CD14-positive monocyte (primary cell): ENCODE data around the gene SUN5. TPM values are rescaled to one million over a fixed set of nuclear protein-coding genes. Genes with fewer than 3 reads are reported as not detected.

ENCODE experiments used
- DNase-seq, 3 donors: peaks; one replicate each; pipeline ENCODE4 v3.0.0-alpha.2; 2011 to 2022
- H2AFZ ChIP-seq: 2 replicates; pipeline ENCODE4 v1.6.0; 2012; ENCODE audit warnings: mild to moderate bottlenecking, low read depth, low read length, inconsistent platforms; ENCODE audit not compliant: insufficient read depth, poor library complexity, severe bottlenecking
- H3K27ac ChIP-seq, 2 donors: 1 replicate in 1 of 2; 2 replicates in 1 of 2; pipeline ENCODE4 v1.5.1; 2012 to 2013; ENCODE audit warnings: low read length in 2 of 2, control low read depth in 1 of 2, inconsistent platforms in 1 of 2, low read depth in 1 of 2, mild to moderate bottlenecking in 1 of 2
- H3K27me3 ChIP-seq, 2 donors: one replicate each; pipeline versions ENCODE4 v1.6.0 to v1.6.1; 2011 to 2013; ENCODE audit warnings: low read length in 2 of 2; ENCODE audit not compliant: control insufficient read depth in 2 of 2, insufficient read depth in 2 of 2
- H3K36me3 ChIP-seq, 2 donors: replicated peaks in 1 of 2; 1 replicate in 1 of 2; 2 replicates in 1 of 2; pipeline versions ENCODE4 v1.5.1 to v1.6.1; 2012 to 2013; ENCODE audit warnings: low read length in 2 of 2, control low read depth in 1 of 2, inconsistent platforms in 1 of 2, mild to moderate bottlenecking in 1 of 2; ENCODE audit not compliant: insufficient read depth in 2 of 2, control insufficient read depth in 1 of 2
- H3K4me1 ChIP-seq, 2 donors: 1 replicate in 1 of 2; 2 replicates in 1 of 2; pipeline versions ENCODE4 v1.5.1 to v1.6.1; 2012 to 2013; ENCODE audit warnings: low read length in 2 of 2, control low read depth in 1 of 2, inconsistent platforms in 1 of 2, mild to moderate bottlenecking in 1 of 2, moderate library complexity in 1 of 2; ENCODE audit not compliant: insufficient read depth in 2 of 2, control insufficient read depth in 1 of 2
- H3K4me2 ChIP-seq: replicated peaks from 2 replicates; pipeline ENCODE3; 2012; ENCODE audit warnings: low read length, moderate library complexity, mild to moderate bottlenecking; ENCODE audit not compliant: poor library complexity, severe bottlenecking; ENCODE audit errors: extremely low read depth
- H3K4me3 ChIP-seq, 3 experiments: fragments of 200-600 bp in 1 of 3; sonication (generic) in 1 of 3; replicated peaks in 1 of 3; 1 replicate in 2 of 3; 2 replicates in 1 of 3; pipeline ENCODE4 v1.5.1; 2011 to 2013; ENCODE audit warnings: low read length in 3 of 3, mild to moderate bottlenecking in 3 of 3, control low read depth in 2 of 3, low read depth in 2 of 3, inconsistent platforms in 1 of 3, moderate library complexity in 1 of 3
- H3K79me2 ChIP-seq: 2 replicates; pipeline ENCODE4 v1.6.0; 2012; ENCODE audit warnings: mild to moderate bottlenecking, control low read depth, inconsistent platforms, low read length, moderate library complexity; ENCODE audit not compliant: insufficient read depth
- H3K9ac ChIP-seq: 2 replicates; pipeline ENCODE4 v1.6.0; 2017; ENCODE audit warnings: low read length, mild to moderate bottlenecking; ENCODE audit not compliant: insufficient read depth, poor library complexity, severe bottlenecking
- H3K9me3 ChIP-seq, 2 donors: replicated peaks in 1 of 2; 1 replicate in 1 of 2; 2 replicates in 1 of 2; pipeline versions ENCODE4 v1.5.1 to v1.6.1; 2012 to 2013; ENCODE audit warnings: low read length in 2 of 2, control low read depth in 1 of 2; ENCODE audit not compliant: control insufficient read depth in 1 of 2, insufficient read depth in 1 of 2
- H4K20me1 ChIP-seq: 2 replicates; pipeline ENCODE4 v1.6.0; 2012; ENCODE audit warnings: mild to moderate bottlenecking, low read length, control low read depth, moderate library complexity; ENCODE audit not compliant: insufficient read depth
- H3K27ac Mint-ChIP-seq, 7 donors: one replicate each; pipeline ENCODE4 v1.8.0; 2020; ENCODE audit warnings: mild to moderate bottlenecking in 7 of 7, mixed read lengths in 7 of 7, moderate library complexity in 6 of 7, inconsistent platforms in 2 of 7
- H3K27me3 Mint-ChIP-seq, 3 donors: one replicate each; pipeline ENCODE4 v1.8.0; 2021 to 2022; ENCODE audit warnings: low read depth in 3 of 3, mild to moderate bottlenecking in 3 of 3, mixed read lengths in 3 of 3, moderate library complexity in 3 of 3, inconsistent platforms in 1 of 3
- H3K36me3 Mint-ChIP-seq, 2 donors: one replicate each; pipeline ENCODE4 v1.8.0; 2020; ENCODE audit warnings: mixed read lengths in 2 of 2, inconsistent platforms in 1 of 2, mild to moderate bottlenecking in 1 of 2
- H3K4me1 Mint-ChIP-seq: one replicate; pipeline ENCODE4 v1.8.0; 2020; ENCODE audit warnings: mild to moderate bottlenecking, mixed read lengths
- H3K4me3 Mint-ChIP-seq, 2 donors: one replicate each; pipeline ENCODE4 v1.8.0; 2020; ENCODE audit warnings: mild to moderate bottlenecking in 2 of 2, mixed read lengths in 2 of 2, moderate library complexity in 1 of 2
- H3K9me3 Mint-ChIP-seq, 7 donors: one replicate each; pipeline ENCODE4 v1.8.0; 2020 to 2022; ENCODE audit warnings: mixed read lengths in 7 of 7, mild to moderate bottlenecking in 6 of 7, moderate library complexity in 6 of 7, inconsistent platforms in 2 of 7
- WGBS: methylation state at CpG from one replicate; pipeline ENCODE4 v1.1.5; 2013; ENCODE audit warnings: missing lambda C conversion rate; ENCODE audit not compliant: insufficient coverage; 5-methylcytosine and 5-hydroxymethylcytosine counted together
- intact Hi-C, 2 donors: fragments of 100-400 bp; cut with micrococcal nuclease; formaldehyde crosslinking; loops; one replicate each; pipeline versions ENCODE4 v1.15.0 to v1.15.1; 2023
- polyA plus RNA-seq, 3 donors: library from polyadenylated mRNA; depleted of rRNA in 1 of 3; unstranded in 2 of 3; stranded (reverse) in 1 of 3; fragments of 300-500 nt in 2 of 3; fragments of >200 nt in 1 of 3; fragmentation: Illumina TruSeq in 2 of 3; gene quantifications; 1 replicate in 2 of 3; 2 replicates in 1 of 3; pipeline ENCODE4 v1.2.3, GENCODE V29; 2012 to 2021
- TF ChIP-seq, protein P1 (sequence below): fragments of 200-600 bp; IDR thresholded peaks from one replicate; pipeline ENCODE4 v1.8.0; 2022; ENCODE audit warnings: antibody characterized with exemption, mild to moderate bottlenecking

The SUN5 gene
- polyA plus RNA-seq, 3 donors: not detected

DNA sequence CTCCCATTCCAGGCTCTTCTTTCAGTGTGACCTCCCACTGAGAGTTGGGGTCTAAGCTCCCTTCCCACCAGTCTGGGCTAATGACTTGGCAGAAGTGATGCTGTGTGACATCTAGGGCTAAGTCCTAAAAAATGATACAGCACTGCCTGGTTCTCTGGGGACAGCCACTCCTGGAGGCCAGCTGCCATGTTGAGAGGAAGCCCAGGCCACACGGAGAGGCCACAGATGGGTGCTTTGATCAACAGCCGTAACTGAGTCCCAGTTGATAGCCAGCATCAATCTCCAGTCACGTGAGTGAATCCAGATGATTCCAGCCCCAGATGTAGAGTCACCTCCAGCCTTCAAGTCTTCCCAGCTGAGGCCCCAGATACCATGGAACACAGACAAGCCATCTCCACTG lies 13.8 kb downstream of the SUN5 start:
- intact Hi-C loops: no loop called here
- Histone ChIP-seq H3K4me3 (no peak overlapping the region), H4K20me1 (no peaks in the 10 kb centered on the region), H2AFZ (no peak overlapping the region), H3K4me1 (no peaks in the 10 kb centered on the region), H3K27me3 (no peaks in the 10 kb centered on the region), H3K9me3 (peaks cover 0 to under 1% of the 10 kb centered on the region in 2 donors), H3K4me2 (no peak overlapping the region), H3K36me3 (no peaks in the 10 kb centered on the region), H3K9ac (no peak overlapping the region), H3K79me2 (no peaks in the 10 kb centered on the region), H3K27ac (no peak overlapping the region)
- Mint-ChIP-seq H3K4me1 (no peaks in the 10 kb centered on the region), H3K27ac (no peak overlapping the region), H3K9me3 (peaks cover 0 to 8% (median 0%) of the 10 kb centered on the region in 7 donors), H3K36me3 (no peaks in the 10 kb centered on the region), H3K4me3 (no peak overlapping the region), H3K27me3 (peaks cover 0 to 1% (median 0%) of the 10 kb centered on the region in 3 donors)
- TF ChIP-seq, protein P1, sequence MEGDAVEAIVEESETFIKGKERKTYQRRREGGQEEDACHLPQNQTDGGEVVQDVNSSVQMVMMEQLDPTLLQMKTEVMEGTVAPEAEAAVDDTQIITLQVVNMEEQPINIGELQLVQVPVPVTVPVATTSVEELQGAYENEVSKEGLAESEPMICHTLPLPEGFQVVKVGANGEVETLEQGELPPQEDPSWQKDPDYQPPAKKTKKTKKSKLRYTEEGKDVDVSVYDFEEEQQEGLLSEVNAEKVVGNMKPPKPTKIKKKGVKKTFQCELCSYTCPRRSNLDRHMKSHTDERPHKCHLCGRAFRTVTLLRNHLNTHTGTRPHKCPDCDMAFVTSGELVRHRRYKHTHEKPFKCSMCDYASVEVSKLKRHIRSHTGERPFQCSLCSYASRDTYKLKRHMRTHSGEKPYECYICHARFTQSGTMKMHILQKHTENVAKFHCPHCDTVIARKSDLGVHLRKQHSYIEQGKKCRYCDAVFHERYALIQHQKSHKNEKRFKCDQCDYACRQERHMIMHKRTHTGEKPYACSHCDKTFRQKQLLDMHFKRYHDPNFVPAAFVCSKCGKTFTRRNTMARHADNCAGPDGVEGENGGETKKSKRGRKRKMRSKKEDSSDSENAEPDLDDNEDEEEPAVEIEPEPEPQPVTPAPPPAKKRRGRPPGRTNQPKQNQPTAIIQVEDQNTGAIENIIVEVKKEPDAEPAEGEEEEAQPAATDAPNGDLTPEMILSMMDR: no peak
- WGBS: 89% methylated on average over 3 of the region's 3 CpGs
- no peak for DNase-seq

DNA sequence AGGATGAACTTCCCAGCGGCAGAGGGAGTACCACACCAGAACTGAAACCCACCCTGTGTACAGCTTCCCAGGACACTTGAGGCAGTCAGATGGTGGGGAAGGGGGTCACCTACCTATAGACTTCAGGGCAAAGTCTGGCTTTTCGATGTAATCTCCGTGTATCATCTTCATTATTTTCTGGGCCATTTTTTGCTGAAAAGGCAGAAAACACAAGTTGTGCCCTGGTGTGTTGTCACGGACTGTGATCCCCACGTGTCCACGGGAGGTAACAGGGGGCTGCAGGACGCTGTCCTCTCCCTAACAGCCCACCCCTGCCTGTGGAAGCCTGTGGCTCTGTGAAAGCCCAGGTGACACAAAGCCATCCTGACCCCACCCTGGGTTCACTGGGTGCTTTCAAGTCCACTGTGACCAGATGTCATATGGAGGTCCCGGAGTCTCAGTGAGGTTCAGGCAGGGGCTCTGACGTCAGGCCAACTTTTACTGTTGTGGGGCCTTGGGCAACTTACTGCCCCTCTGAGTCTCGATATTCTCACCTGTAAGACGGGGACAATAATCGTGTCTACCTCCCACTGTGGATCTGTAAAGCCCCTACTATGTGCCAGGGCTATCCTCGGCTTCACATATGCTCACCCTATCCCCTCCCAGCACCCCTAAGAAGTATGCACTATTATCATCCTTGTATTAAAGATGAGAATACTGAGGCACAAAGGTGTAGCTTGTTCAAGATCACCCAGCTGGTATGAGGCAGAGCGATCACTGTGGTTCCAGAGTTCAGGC lies 14.5 kb downstream of the SUN5 start:
- Mint-ChIP-seq H3K27me3 (peaks cover 0 to 1% (median 0%) of the 10 kb centered on the region in 3 donors), H3K4me1 (no peaks in the 10 kb centered on the region), H3K9me3 (peaks cover 0 to 2% (median 0%) of the 10 kb centered on the region in 7 donors), H3K4me3 (no peak overlapping the region), H3K36me3 (no peaks in the 10 kb centered on the region), H3K27ac (no peak overlapping the region)
- TF ChIP-seq, protein P1: no peak
- no peaks in the 10 kb centered on the region for H3K27me3 ChIP-seq
- H3K9me3 ChIP-seq: no peaks in the 10 kb centered on the region
- H3K4me2 ChIP-seq: no peak overlapping the region
- DNase-seq: no peak
- H3K9ac ChIP-seq: no peak overlapping the region
- no peak overlapping the region for H3K27ac ChIP-seq
- no peaks in the 10 kb centered on the region for H4K20me1 ChIP-seq
- 89% methylated on average over 8 of the region's 14 CpGs for WGBS
- H3K4me3 ChIP-seq: no peak overlapping the region
- intact Hi-C loops: no loop called here
- H3K4me1 ChIP-seq: no peaks in the 10 kb centered on the region
- no peaks in the 10 kb centered on the region for H3K36me3 ChIP-seq
- no peaks in the 10 kb centered on the region for H3K79me2 ChIP-seq
- no peak overlapping the region for H2AFZ ChIP-seq
